NCI-H510A treated with DMSO at 0.1 percent for 48 hours (cell line): ENCODE results near the gene TMEM106A.
"Not testable (repeated sequence)": the region's sequence is repeated elsewhere in the genome, so short reads cannot be mapped to it uniquely, and the experiment has no call there.

ENCODE experiments used
- DNase-seq: peaks from one replicate; lab custom pipeline; 2025; lab: John Stamatoyannopoulos, UW

TMEM106A gene

DNA sequence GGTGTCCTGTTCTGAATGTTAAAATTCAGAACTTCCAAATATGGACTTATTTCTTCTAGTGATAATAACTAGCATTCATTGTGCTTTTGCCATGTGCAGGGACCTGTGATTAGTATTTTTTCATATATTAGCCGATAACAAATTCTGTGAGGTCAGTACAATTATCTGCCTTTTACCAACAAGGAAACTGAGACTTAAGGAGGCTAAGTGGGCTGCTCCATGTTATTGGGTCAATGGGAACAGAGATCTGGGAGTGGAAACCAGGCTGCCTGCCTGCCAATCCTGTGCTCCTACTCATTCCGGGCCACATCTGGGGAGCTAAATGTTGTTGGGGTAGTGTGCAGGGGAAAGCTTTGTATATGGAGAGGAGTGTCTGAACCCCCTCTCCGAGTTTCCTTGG, 3.7 kb downstream of the TMEM106A start:
- DNase-seq, result no peak

DNA sequence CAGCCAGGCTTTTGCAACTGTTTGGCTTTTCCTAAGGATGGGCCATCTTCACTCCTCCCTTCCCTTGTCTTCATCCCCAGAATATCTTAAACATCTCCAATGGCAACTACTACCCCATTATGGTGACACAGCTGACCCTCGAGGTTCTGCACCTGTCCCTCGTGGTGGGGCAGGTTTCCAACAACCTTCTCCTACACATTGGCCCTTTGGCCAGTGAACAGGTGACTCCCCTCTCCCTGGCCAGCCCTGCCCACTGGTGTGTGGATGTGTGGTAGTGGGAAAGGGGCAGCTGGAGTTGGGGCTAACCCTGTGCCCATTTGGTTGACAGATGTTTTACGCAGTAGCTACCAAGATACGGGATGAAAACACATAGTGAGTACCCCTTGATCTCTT, 4.7 kb downstream of the TMEM106A start:
- no peak for DNase-seq

DNA sequence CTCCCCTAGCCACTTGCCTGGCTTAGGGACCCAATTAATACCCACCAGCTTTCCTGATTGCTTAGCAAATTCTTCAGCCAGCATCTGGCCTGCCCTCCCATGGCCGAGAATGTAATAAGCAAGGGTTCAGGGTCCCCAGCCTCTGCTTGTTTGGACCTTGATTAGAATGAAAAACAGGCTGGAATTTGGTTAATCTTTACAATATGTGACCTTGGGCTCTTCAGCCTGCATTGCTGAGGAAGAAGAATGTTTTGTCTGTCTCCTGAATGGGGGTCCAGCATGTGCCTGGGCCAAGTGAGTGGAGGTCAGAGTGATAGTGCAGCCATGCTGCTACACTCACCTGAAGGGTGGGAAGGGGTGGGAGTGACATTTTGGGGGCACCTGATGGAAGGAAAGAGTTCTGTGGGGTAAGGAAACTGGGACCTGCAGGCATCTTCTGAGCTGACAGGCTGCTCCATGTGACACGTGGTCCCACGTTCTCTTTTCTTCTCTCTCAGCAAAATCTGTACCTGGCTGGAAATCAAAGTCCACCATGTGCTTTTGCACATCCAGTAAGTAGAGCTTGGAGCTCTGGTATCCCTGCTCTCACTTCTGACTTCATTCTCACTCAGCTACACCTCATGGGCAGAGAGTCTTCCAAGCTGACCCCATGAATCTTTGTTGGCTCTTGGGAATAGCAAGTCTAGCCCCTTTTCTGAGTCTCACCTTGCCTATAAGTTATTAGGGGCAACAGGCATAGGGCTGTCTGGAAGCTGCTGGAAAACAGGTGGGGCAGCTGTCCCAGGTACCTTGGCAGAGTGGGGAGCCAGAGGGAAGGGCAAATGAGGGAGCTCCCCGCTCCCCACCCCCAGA, 5.3 kb downstream of the TMEM106A start:
- DNase-seq, result no peak

DNA sequence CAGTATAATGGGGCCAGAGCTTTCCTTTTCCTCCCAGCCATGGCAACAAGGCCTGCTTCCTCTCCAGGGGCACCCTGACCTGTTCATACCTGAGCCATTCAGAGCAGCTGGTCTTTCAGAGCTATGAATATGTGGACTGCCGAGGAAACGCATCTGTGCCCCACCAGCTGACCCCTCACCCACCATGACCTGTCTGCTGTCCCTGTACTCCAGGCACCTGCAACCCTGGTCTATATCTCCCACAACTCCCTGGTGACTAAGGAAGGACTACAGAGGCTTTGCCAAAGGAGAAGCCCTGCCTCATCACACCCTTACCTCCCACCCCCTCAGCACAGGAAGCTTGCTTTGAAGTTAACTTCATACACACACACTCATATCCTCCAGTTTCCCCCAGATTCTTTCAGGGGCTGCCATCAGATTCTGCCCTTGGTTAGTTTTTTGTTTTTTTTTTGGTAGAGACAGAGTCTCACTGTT, 6.0 kb downstream of the TMEM106A start:
- no peak for DNase-seq

DNA sequence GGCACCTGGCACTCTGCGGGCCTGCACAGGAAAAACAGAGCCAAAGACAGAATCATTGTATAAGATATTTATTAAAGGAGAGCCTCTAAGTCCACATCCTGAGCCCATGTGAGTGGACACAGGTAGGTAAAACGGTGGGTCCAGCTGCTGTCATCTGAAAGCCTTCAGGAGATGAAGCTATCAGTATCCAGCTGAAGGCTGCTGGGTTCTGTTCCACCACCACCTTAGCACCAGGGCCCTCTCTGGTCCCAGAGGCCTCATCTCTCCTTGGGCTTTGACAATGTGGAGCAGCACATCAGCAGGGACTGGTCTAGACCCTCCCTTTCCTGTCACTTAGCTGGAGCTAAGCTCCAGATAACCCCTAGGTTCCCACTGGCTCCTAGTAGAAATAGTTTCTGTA, 7.3 kb downstream of the TMEM106A start:
- DNase-seq, result no peak

DNA sequence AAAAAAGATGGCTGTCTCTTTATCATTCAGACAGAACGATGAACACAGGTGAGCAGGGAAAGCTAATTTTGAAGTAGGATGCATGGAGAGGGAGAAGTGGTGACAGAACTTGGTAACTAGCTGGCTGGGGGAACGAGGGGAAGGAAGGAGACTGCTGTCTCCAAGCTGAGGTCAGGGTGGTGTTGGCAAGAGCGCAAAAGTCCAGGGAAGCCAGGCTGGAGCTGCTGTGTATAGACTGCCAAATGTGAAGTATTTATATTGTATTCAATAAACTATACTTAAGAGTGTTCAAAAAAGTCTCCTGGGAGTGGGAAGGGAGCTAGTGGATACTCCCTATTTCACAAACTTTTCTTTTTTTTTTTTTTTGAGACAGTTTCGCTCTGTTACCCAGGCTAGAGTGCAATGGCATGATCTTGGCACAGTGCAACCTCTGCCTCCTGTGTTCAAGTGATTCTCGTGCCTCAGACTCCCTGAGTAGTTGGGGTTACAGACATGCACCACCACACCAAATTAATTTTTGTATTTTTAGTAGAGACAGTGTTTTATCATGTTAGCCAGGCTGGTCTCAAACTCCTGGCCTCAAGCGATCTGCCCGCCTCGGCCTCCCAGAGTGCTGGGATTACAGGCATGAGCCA, 8.2 kb downstream of the TMEM106A start:
- DNase-seq, result no peak

DNA sequence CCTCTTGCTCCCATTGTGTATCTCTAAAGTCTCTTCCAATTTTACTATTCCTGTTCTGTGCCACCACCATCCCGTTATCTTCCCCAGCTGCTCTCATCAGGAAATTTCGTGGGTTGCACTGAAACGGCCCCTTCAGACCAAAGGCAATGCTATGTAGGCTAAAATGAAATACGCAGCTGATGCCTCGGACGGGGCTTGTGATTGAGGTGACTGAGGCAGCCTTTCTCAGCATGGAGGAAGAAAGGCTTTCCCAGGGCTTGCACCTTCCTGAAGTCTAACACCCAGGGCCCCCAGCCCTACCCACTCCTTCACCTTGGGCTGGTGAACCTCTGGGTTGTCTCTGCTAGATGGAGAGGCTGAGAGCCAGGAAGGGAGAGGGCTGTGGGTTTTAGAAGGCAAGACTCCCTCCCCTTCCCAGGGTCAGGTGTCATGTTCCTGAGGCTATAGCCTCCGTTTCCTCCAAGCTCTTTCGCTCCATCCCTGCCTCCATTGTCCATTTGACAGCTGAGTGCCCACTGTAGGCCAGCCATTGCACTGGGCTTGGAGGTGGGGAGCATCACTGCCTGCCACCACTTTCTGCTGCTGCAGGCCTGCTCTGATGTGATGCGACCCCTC, 8.9 kb downstream of the TMEM106A start:
- DNase-seq, result no peak

DNA sequence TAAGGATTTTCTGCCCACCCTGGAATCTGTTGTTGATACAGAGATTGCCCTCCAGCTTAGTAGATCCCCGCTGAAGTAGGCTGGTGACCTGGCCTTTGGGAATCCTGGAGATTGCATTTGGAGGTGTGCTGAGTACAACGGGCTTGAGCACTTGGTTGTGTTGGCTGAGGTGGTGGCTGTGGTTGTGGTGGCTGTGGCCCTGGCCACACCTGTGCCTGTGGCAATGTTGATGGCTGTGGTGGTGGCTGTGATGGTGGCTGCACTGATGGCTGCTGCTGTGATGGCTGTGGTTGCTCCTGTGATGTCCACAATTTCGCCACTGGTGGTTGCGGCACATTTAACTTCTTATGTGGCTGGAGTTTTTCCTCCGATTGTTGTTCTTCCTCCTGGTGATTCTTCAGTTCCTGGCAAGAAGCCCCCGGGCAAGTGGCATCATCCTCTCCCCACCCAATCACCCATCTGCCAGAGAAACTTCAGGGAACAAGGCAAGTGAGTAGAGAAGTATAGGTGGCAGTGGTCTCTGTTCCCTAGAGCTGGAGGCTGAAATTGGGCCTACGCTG, 12.6 kb downstream of the TMEM106A start:
- no peak for DNase-seq

DNA sequence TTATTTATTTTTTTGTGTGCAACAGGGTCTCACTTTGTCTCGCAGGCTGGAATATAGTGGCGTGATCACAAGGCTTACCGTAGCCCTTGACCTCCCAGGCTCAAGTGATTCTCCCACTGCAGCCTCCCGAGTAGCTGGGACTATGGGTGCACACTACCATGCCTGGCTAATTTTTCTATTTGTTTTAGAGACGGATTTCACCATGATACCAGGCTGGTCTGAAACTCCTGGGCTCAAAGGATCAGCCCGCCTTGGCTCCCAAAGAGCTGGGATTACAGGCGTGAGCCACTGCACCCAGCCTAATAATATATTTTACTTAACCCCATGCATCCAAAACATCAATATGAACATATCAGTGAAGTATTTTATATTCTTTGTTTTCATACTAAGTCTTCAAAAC, 14.7 kb downstream of the TMEM106A start:
- no peak for DNase-seq

DNA sequence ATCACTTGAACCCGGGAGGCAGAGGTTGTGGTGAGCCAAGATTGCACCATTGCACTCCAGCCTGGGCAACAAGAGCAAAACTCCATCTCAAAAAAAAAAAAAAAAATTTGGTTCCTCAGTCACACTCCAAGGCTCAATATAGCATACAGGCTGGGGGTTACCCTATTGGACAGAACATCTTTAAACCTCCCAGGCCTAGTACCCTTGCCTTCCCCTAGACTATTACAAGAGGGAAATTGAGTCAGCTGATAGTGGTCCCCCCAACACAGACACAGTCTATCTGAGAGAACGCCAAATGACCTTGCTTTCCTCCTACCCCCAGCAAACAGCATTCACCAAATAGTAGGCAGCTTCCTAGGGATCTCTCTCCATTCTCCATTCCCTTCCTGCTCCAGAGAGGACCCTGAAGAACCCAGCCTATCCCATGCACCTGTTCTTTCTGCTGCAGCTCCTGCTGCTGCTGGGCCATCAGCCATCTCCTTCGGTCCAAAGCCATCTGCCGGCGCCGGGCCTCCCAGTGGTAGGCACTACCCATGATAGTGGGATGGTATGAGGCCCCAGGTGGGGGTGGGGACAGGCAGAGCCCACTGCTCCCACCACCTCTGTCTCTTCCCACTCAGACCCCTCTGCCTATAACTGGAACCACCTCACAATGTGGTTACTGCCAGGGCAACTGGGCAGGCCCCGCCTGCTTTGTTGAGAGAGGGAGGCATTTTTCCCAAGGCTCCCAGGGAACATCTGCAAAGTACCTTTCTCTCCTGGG, 16.5 kb downstream of the TMEM106A start, which contains the start of gene CCDC200:
CCDC200 (minus strand) TSS at position 604 of the 763 bp plus-strand sequence; CDS start at position 535, 69 bp downstream.
- DNase-seq, result not testable (repeated sequence)

DNA sequence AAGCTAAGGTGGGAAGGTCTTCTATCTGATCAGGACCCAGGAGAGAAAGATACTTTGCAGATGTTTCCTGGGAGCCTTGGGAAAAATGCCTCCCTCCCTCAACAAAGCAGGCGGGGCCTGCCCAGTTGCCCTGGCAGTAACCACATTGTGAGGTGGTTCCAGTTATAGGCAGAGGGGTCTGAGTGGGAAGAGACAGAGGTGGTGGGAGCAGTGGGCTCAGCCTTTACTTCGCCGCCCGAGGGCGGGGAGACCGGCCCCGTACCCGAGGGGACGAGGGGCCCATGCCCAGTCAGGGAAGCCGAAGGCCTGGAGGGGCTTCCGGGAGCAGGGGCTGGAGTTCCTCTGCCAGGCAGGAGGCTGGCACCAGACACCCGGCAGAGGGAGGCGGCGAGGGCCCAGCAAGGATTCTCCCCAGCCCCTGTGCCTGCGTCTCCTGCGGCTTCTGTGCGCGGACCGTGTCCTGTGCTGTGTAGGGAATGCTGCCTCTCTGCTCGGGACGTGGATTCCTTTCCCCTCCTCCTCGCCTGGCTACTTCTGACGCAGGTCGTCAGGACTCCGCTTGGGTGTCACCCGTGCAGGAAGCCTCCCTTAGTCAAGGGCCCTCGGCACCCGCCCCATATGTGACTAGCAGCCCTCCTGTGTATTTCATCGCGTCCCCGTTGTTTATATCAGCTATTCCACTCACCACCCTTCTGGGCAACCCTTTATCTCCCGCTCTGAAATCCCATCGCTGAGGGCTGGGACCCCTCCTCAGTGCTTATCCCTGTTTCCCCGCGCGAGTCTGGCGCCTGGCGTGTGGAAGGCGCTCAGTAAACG, 19.7 kb downstream of the TMEM106A start:
- DNase-seq, result not testable (repeated sequence)

DNA sequence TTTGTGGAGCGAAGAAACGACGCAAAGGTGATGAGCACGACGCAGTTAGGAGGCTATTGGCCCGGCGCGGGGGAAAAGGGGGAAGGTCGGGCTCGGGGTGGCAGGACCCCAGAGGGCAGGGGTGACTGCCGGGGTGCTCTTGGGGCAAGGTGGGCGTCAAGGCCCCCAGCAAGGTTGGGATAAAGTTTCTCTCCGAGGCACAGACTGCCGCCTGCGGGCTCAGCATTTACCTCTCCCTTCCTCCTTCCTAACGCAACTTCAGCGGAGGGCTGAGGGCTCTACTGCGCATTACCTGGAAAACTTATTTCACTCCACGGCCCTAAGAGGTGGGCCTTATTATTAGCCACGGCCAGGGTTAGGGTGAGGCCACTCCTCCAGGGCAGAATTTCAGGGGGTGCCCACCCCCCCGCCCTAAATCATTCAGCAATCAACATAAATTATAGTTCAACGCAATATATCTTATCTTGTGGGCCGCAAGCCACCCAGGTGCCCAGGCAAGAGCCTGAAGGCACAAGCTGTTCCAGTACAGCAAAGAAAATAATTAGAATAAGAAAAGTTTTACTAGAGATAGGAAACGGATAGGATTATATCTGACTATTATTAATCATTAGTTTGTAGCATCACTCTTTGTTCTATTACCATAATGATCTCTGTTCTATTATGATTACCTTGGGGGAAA, 20.5 kb downstream of the TMEM106A start:
- DNase-seq, result not testable (repeated sequence)

DNA sequence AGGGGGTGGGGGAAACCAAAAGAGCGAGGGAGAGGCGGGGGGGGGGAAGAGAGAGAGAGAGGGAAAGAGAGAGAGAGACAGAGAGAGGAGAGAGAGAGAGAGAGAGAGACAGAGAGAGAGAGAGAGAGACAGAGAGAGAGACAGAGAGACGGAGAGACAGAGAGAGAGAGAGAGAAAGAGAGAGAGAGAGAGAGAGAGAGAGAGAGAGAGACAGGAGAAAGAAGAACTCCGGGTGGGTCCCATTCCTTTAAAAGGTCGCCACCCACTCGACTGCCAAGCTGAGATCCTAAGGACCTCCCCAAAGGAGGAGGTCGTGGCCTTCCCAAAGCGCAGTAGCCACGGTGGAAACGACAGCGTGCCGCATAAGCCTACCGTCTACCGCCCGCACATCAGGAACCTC, 21.6 kb downstream of the TMEM106A start:
- DNase-seq, result not testable (repeated sequence)

DNA sequence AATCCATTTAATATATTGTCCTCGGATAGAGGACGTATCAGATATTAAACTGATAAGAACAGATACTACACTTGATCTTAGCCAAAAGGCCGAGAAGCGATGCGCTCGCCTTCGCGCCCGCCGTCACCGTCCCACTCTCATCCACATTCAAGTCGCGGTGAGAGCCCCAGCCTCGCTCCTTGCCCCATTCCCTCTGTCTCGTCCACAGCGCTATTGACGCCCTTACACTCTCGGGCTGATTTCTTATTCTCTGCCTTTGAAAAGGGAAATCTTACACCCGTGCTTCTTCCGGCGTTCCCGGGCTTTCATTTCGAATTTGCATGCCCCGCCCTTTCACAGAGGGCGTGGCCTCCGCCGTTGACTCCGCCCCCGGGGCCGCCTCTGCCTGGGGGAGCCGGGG, 22.2 kb downstream of the TMEM106A start, which contains the start of gene RNU2-1:
RNU2-1 (minus strand) TSS at position 101 of the 400 bp plus-strand sequence.
- DNase-seq, result not testable (repeated sequence)

DNA sequence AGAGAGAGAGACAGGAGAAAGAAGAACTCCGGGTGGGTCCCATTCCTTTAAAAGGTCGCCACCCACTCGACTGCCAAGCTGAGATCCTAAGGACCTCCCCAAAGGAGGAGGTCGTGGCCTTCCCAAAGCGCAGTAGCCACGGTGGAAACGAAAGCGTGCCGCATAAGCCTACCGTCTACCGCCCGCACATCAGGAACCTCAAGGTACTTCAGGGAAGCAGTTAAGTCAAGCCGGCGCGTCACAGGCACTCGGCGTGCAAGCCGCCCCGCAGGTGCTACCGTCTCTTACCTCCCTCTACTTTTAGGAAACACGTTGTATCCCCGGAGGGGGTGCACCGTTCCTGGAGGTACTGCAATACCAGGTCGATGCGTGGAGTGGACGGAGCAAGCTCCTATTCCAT, 27.9 kb downstream of the TMEM106A start:
- not testable (repeated sequence) for DNase-seq

DNA sequence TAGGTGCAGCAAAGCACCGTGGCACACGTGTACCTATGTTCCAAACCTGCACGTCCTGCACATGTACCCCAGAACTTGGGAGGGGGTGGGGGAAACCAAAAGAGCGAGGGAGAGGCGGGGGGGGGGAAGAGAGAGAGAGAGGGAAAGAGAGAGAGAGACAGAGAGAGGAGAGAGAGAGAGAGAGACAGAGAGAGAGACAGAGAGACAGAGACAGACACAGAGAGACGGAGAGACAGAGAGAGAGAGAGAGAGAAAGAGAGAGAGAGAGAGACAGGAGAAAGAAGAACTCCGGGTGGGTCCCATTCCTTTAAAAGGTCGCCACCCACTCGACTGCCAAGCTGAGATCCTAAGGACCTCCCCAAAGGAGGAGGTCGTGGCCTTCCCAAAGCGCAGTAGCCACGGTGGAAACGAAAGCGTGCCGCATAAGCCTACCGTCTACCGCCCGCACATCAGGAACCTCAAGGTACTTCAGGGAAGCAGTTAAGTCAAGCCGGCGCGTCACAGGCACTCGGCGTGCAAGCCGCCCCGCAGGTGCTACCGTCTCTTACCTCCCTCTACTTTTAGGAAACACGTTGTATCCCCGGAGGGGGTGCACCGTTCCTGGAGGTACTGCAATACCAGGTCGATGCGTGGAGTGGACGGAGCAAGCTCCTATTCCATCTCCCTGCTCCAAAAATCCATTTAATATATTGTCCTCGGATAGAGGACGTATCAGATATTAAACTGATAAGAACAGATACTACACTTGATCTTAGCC, 29.1 kb downstream of the TMEM106A start:
- DNase-seq, result not testable (repeated sequence)

DNA sequence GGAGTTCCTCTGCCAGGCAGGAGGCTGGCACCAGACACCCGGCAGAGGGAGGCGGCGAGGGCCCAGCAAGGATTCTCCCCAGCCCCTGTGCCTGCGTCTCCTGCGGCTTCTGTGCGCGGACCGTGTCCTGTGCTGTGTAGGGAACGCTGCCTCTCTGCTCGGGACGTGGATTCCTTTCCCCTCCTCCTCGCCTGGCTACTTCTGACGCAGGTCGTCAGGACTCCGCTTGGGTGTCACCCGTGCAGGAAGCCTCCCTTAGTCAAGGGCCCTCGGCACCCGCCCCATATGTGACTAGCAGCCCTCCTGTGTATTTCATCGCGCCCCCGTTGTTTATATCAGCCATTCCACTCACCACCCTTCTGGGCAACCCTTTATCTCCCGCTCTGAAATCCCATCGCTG, 34.8 kb downstream of the TMEM106A start:
- not testable (repeated sequence) for DNase-seq
